Activated T-cell treated with anti-CD3 and anti-CD28 coated beads, Interleukin-2, amount 50 U/mL, for 48 hours (primary cell): ENCODE results near the gene RAB5IF.
"Not testable (repeated sequence)": the region's sequence is repeated elsewhere in the genome, so short reads cannot be mapped to it uniquely, and the experiment has no call there.

ENCODE experiments used
- DNase-seq, 2 experiments: peaks; one replicate each; pipeline ENCODE4 v3.0.0-alpha.2; 2020

Gene RAB5IF, protein sequence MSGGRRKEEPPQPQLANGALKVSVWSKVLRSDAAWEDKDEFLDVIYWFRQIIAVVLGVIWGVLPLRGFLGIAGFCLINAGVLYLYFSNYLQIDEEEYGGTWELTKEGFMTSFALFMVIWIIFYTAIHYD

DNA sequence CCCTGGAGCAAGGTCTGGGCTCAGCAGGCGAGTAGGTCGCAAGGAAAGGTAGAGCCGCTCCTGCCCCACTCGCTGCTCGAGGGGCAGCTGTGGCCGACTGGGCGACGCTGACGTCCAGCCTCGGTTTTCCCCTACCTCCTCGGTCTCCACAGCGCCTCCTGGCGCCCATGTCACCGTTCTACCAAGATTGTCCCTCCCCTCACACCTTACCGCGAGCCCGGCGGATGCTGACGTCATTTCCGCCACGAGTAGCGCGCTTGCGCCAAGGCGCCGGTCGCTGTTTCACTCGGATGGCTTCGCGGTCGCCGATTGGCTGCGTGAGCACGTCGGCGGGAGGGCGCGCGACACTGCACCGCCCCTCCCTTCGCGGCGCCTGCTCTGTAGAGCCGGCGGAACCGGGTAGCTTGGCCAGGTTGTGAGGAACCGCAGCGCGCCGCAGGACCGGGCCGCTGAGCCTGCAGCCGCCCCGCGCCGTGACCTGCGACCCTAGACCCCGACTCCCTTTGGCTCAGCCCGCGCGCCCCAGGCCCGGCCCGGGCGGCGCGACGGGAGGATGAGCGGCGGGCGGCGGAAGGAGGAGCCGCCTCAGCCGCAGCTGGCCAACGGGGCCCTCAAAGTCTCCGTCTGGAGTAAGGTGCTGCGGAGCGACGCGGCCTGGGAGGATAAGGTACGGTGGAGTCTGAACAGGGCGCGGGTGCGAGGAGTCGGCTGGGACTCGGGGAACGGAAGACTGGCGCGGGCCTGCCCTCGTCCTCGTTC lies at the start of gene RAB5IF:
RAB5IF (plus strand) TSS at position 381 of the 759 bp plus-strand sequence; CDS start at position 554, 173 bp downstream.
- DNase-seq = peak; percentile 99

DNA sequence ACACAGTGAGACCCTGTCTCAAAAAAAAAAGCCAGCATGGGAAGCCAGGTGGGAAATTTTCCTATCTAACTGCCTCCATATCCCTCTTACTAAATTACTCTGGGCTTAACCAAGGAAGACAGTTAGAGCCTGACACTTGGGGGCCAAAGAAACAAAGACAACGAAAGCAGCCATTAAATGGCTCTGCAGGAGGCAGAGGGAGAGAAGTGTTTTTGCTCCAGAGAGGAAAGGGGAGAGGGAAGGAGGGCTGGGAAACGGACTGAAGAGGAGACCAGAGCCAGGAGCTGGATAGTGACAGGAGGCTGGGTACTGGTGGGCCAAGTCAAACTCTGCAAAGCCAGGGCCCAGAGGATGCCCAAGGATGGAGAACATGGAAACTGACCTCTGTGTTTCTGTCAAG lies 42.9 kb upstream of the RAB5IF start:
- DNase-seq = no peak

DNA sequence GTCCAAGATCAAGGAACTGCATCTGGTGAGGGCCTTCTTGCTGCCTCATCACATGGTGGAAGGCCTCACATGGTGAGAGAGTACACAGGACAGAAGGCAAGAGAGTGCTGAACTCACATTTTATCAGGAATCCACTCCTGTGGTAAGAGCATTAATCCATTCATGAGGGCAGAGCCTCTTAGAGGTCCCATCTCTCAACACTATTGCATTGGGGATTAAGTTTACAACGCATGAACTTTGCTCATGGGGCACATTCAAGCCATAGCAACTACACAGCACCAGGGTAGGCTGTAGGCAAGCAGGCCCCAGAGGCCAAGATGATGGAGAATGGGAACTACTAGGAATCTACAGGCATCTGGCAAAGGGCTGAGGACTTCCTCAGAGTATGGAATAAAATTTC lies 42.2 kb upstream of the RAB5IF start:
- DNase-seq = no peak

DNA sequence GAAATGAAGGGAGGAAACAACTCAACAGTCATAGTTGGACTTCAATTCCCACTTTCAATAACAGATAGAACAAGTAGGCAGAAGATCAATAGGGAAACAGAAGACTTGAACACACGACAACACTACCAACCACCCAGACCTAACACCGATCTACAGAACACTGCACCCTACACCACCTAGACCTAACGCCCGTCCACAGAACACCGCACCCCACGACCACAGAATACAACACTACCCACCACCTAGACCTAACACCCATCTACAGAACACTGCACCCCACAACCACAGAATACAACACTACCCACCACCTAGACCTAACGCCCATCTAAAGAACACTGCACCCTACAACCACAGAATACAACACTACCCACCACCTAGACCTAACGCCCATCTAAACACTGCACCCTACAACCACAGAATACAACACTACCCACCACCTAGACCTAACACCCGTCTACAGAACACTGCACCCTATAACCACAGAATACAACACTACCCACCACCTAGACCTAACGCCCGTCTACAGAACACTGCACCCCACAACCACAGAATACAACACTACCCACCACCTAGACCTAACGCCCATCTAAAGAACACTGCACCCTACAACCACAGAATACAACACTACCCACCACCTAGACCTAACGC lies 41.4 kb upstream of the RAB5IF start:
- not testable (repeated sequence) for DNase-seq

DNA sequence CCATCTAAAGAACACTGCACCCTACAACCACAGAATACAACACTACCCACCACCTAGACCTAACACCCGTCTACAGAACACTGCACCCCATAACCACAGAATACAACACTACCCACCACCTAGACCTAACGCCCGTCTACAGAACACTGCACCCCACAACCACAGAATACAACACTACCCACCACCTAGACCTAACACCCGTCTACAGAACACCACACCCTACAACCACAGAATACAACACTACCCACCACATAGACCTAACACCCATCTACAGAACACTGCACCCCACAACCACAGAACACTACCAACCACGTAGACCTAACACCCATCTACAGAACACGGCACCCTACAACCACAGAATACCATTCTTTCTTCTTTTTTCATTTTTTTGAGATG lies 40.9 kb upstream of the RAB5IF start:
- not testable (repeated sequence) for DNase-seq

DNA sequence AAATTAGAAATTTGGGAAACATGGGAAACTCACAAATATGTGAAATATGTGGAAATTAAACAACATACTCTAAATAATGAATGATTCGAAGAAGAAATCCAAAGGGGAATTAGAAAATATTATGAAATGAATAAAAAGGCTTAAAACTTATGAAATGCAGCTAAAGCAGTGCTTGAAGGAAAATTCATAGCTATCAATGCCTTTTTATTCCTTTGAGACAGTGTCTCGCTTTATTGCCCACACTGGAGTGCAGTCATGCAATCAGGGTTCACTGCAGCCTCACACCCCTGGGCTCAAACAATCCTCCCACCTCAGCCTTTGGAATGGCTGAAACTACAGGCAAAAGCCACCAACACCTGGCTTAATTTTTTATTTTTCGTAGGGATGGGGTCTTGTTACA lies 40.1 kb upstream of the RAB5IF start:
- no peak for DNase-seq

DNA sequence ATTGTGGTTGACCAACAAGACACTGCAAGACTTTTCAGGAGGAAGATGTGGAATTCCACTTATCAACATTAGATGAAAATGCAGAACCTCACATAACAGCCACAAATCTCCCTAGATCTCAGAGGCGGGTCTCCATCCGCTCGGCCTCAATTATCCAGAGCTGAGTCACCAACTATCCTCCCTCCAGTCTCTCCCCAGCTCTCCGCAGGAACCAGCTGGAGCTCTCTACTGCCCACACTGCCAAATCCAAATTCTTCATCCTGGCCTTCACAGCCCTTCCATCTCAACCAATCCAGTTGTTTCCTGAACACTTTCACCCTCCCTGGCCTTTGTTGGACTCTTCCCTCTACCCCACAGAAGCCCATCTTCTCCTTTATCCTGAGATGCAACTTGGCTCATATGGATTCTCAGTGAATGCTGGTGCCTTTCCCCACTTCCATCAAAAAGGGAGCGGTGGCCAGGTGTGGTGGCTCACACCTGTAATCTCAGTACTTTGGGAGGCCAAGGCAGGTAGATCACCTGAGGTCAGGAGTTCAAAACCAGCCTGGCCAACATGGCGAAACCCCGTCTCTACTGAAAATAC lies 35.6 kb upstream of the RAB5IF start:
- no peak for DNase-seq

DNA sequence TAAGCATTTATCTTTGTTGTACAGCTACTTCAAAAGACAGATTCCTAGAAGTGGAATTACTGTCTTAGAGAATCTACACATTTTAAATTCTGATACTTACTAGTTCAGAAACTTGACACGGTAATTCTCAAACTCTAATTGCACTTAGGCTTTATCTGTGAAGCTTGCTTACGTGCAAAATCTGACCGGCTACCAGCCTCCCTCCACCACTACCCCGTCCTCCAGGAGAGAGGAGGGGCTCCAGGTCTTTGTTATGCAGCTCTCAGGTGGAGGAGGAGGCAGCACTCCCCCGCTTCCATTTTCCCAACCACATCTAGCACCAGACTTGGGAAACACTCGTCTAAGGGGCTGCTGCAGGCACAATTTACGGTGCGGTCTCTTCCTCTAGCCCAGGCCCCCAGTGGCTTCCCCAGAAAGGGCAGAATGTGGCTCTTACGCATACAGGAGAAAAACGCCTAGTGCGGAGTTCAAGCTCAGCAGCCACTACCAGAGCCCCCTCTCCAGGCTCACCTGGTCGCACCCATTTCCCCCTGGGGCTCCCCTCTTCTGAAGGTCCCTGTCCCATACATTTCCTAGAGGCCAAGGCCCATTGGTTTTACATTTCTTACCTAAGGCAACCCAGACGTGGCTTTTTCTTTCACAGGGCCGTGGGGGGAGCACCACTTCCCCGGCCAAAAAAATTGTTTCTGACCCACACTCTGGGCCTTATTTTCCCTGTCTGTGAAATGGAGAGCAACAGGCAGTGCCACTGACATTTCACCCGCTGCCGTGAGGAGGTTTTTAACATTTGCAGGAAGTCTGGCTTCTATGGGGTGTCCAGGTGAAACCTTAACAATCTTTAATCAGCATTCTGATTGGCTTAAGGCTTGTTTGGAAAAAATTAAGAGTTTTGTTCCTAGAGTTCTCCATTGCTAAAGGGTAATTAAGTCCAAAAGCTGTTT lies 33.7 kb upstream of the RAB5IF start:
- no peak for DNase-seq

DNA sequence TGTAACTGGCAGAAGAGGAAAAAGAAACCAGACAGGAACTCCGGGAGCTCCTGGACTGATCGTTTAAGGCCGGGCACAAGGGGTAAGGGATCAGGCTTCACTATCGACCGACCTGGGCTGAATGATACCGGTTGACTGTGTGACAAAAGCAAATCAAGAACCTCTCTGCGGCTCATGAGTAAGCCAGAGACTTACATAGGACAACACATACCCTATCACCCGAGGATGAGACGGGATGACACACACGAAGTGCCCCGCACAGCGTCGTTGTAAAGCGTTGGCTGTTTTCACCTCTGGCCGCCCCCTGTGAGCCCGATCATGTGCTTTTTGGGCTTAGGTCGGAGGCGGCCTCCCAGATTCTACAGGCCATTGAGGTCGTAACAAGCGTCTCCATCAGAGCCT lies 32.9 kb upstream of the RAB5IF start:
- peak; percentile 82 to 85 for DNase-seq

DNA sequence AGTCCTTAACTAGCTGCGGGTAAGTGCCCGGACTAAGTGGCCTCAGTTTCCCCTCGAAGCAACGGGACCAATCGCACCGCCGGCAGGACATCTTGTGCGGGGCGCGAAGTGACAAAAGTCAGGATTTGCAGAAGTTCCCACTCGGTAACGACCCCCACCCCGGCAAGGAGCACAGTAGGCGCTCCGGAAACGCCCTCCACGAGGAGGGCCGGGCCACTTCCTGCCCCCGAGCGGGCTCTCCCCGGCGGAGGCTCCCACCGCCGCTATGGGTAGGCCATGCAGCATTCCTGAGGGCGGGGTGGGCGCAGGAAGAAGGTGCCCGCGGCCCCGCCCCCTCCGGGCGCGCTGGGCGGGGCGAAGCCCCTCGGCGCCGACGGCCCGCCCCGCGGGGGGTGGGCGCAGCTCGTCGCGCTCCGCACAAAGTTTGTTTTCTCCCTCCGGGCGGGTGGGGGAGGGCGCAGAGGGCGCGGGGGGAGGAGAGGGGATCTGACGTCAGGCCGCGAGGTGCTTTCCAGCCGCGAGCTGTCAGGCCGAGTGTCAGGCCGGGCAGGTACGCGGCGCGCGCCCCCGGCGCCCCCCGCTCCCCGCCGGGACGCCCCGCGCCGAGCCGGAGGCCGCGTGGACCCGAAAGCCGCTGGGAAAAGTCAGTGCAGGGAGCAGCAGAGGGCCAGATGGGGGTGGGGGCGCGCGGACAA lies 32.3 kb upstream of the RAB5IF start, which contains the start of gene TGIF2:
TGIF2 (plus strand) TSS at position 495 of the 695 bp plus-strand sequence. CDS start 5,178 bp downstream, outside the sequence.
- DNase-seq = peak; percentile 93 to 94

DNA sequence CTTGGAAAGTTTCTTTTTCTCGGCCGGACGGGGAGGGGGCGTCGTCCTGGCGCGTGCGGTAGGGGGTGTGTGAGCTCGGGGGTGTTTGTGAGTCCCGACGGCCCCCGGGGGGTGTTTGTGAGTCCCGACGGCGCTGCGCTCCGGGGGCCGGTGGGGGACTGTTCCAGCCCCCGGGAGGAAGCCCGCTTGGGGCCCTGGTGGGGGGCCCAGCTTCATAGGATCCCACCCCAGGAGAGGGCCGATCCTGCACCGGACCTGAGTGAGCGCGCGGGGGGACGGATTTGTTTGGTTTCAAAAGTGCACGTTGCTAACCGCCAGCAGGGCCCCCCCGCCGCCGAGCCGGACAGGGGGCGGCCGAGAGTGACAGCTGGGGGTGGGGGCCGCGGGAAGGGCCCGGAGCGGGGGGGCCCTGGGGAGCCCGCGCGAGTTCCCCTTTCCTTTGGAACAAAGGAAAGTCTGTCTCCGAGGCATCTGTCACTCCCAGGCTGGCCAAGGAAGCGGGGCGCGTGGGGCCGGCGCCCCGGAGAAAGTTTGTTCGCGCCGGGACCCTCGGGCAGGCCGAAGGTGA lies 31.7 kb upstream of the RAB5IF start:
- peak; percentile 46 to 50 for DNase-seq

DNA sequence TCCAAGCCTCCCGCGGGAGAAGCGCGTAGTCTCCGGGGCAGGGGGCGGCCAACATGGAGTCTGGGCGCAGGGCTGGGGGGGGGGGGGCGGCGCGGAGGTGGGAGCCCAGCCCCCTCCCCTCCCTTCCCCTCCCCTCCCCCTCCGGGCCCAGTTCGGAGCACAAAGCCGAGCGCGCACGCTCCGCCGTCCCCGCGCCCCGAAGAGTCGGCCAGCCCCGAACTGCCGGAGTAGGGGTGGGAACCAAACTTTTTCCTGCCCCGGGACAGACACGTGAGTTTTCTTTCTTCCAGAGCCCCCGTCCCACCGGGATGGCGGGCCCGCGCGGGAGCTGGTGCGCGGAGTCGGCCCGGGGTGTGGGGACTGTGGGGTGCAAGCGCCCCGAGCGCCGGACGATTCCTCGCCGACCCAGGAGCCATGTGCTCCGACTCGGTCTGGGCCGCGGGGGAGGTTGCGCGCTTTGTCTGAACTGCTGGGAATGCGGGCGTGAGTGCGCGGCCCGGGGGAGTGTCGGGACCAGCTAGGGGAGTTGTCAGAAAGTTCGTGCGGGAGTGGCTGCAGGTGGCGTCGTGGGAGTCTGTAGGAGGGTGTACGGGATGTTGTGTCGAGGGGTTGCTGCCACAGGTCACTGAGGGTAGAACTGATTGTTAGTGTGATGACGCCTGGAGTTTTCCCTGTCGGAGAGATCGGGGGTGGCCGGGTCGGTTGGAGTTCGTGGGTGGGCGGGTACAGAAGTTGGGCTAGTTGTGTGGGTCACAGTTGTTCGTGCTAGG lies 31.0 kb upstream of the RAB5IF start:
- DNase-seq = peak; percentile 63 to 65

DNA sequence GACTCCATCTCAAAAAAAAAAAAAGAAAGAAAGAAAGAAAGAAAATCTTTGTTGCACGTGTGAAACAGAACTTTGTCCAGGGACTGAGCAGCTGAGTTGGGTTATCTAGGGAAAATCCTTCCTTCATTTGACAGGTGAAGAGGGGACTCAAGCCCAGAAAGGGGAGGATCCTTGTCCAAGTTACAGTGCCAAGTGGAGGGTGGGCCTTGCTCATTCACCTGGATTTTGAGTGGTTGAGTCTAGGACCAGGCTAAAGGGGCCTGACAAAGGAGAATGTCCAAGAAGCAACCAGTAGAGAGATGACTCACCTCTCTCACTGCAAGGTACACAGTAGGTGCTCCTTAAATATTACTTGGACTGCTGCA lies 29.5 kb upstream of the RAB5IF start:
- no peak for DNase-seq

DNA sequence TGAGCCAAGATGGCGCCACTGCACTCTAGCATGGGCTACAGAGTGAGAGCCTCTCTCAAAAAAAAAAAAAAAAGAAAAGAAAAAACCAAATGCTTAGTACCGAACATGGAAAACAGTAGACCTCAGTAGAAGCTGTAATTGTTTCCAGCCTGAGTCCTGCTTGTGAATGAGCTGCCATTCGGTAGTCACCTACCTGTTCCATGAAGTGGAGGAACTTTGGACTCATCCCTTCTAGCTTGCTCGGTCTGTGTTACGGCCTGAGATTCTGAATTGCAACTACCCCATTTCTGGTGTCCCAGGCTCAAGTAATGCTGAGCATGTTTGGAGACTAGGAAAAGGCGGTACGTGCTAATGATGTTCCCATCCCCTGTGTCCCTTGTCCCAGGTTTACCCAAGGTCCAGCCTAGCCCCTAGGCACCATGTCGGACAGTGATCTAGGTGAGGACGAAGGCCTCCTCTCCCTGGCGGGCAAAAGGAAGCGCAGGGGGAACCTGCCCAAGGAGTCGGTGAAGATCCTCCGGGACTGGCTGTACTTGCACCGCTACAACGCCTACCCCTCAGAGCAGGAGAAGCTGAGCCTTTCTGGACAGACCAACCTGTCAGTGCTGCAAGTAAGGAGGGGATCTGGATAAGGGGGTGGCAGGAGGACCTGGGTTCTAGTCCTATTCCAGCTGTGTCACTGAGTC lies 27.1 kb upstream of the RAB5IF start:
- no peak for DNase-seq

DNA sequence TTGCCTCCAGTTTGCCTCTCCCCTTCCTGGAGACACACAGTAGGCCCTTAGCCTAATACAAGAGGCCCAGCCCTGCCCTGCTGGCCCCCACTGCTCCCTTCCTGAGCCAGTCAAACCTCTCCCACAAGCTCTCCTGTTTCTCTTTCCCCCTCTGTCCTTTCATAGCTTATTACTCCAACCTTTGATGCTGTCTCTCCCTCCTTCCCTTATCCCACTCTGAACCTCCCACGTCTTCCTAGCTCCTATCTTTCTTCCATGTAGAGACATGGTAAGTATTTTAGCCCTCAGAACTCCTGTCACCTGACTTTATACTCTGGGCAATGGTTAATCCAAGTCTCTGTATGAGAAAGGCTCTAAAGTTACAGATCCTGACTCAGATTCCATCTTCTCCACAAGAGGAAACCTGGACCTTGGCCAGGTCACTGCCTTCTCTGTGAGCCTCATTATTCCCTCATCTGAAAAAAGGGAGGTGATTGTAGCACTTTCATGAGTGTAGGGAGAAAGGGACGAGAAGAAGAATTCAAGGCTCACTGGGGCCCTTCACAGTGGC lies 25.5 kb upstream of the RAB5IF start:
- no peak for DNase-seq

DNA sequence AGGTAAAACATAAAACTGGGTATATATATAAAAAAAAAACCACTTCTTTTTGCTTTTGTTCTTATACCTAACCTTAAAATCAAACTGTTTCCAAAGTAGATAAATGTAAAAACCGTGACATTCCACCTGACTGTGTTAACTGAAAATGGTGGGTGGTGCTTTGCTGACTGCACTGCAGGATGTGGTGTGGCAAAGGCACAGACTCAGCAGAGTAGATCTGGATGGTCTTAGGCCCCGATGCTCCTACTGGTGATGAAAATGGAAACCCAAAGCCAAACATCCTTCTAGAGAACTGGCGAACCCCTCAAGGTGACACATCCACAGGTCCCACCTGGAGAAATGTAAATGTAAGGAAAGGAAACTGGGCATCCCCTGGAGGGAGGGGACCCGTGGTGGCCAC lies 23.3 kb upstream of the RAB5IF start:
- DNase-seq = peak in 1 of 2 experiments; percentile 39

DNA sequence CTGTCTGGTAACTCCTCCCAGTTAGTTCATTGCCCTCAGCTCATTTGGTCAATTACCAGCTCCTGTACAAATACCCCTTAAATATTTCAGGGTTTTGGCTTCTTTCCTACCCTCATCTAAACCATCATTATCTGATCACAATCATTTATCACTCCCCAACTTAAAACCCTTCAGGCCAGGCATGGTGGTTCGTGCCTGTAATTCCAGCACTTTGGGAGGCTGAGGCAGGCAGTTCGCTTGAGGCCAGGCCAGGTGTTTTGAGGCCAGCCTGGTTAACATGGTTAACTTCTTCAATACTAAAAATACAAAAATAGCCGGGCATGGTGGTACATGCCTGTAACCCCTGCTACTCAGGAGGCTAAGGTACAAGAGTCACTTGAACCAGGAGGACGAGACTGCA lies 22.8 kb upstream of the RAB5IF start:
- DNase-seq = no peak

DNA sequence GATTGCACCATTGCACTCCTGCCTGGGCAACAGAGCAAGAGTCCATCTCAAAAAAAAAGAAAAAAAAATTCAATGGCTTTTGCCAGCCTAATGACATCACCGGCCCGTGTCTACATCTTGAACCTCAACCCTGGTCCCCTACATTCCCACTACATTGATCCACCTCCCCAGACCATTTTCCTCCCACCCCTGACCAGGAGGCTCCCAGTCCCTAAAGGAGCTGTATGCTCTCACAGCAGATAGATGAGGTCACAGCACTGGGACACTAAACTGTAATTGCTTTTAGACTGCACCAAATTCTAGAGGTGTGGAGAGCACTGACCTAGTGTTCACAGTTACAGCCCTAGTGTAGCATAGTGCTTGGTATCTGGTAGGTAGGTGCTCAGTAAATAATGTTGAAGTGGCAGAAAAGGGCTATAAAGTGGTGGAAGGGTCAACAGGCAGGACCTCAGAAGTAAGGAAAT lies 21.5 kb upstream of the RAB5IF start:
- DNase-seq = no peak

DNA sequence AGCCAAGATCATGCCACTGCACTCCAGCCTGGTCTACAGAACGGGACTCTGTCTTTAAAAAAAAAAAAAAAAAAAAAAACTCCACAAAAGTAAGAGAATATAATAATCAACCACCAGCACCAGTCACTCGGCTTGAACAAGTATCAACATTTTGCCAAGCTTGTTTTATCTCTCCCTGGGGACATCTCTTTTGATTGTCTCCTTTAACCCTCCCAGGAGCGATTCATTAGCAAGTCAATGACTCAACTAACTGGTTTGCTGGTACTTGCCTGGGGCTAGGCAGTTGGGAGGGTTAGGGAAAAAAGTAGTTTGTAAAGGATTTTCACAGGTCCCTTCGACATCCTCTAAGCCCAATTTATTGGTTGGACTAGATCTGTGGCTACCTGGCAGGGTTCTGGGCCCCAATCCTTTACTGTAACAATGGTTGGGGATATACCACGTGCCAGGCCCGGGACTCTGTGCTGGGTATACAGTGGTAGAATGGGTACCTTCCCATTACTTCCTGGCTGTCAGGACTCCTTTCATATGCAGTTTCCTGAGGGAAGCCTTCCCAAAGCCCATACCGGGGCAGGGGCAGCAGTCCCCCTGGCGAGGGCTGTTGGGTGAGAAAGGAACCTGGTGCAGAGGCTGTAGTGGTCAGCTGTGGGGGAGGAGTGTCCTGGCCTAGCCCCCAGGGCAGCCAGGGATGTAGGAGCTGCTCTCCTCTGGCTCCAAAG lies 20.0 kb upstream of the RAB5IF start:
- no peak for DNase-seq
